DMS 273 (cell line): ENCODE results near the gene LTA.
A peak's percentile ranks its signal among the peaks of the same experiment; 100 is the strongest.

Source experiments
- DNase-seq: peaks from one replicate; lab custom pipeline; 2025; ENCODE audit not compliant: unreplicated experiment; lab: John Stamatoyannopoulos, UW

LTA gene

DNA sequence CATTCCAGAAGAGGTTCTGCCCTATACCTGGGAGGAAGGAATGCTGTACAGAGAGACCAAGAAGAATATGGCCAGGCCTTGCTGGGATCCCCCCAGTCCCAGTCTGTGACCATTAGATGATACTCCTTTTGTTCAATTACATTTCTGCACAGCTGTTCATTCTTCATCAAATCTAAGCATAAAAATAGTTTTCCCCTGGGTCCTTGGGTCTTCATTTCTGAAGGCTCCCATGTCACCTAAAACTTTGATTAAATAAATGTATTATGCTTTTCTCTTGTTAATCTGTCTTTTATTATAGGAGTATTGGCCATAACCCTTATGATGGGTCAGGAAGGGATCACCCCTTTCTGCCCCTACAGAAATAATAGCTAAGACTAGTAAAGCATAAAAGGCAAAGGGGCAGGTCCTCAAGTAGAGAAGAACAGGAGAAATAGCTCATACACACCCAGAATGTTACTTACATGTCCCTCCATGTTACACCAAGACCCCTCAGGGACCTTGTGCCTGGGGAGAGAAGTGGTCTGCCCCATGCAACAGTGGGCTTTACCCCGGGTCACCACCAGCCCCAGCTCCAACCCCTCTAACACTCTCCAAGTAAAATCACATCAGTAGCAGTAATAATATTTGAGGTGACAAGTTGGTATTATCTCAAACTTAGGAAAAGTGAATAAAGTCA, 2.1 kb upstream of the LTA start:
- DNase-seq, result no peak

DNA sequence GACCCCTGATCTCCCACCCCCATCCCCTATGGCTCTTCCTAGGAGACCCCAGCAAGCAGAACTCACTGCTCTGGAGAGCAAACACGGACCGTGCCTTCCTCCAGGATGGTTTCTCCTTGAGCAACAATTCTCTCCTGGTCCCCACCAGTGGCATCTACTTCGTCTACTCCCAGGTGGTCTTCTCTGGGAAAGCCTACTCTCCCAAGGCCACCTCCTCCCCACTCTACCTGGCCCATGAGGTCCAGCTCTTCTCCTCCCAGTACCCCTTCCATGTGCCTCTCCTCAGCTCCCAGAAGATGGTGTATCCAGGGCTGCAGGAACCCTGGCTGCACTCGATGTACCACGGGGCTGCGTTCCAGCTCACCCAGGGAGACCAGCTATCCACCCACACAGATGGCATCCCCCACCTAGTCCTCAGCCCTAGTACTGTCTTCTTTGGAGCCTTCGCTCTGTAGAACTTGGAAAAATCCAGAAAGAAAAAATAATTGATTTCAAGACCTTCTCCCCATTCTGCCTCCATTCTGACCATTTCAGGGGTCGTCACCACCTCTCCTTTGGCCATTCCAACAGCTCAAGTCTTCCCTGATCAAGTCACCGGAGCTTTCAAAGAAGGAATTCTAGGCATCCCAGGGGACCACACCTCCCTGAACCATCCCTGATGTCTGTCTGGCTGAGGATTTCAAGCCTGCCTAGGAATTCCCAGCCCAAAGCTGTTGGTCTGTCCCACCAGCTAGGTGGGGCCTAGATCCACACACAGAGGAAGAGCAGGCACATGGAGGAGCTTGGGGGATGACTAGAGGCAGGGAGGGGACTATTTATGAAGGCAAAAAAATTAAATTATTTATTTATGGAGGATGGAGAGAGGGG, 1.4 kb downstream of the LTA start:
- no peak for DNase-seq

DNA sequence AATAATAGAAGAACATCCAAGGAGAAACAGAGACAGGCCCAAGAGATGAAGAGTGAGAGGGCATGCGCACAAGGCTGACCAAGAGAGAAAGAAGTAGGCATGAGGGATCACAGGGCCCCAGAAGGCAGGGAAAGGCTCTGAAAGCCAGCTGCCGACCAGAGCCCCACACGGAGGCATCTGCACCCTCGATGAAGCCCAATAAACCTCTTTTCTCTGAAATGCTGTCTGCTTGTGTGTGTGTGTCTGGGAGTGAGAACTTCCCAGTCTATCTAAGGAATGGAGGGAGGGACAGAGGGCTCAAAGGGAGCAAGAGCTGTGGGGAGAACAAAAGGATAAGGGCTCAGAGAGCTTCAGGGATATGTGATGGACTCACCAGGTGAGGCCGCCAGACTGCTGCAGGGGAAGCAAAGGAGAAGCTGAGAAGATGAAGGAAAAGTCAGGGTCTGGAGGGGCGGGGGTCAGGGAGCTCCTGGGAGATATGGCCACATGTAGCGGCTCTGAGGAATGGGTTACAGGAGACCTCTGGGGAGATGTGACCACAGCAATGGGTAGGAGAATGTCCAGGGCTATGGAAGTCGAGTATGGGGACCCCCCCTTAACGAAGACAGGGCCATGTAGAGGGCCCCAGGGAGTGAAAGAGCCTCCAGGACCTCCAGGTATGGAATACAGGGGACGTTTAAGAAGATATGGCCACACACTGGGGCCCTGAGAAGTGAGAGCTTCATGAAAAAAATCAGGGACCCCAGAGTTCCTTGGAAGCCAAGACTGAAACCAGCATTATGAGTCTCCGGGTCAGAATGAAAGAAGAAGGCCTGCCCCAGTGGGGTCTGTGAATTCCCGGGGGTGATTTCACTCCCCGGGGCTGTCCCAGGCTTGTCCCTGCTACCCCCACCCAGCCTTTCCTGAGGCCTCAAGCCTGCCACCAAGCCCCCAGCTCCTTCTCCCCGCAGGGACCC, 2.3 kb downstream of the LTA start:
- DNase-seq, result no peak

DNA sequence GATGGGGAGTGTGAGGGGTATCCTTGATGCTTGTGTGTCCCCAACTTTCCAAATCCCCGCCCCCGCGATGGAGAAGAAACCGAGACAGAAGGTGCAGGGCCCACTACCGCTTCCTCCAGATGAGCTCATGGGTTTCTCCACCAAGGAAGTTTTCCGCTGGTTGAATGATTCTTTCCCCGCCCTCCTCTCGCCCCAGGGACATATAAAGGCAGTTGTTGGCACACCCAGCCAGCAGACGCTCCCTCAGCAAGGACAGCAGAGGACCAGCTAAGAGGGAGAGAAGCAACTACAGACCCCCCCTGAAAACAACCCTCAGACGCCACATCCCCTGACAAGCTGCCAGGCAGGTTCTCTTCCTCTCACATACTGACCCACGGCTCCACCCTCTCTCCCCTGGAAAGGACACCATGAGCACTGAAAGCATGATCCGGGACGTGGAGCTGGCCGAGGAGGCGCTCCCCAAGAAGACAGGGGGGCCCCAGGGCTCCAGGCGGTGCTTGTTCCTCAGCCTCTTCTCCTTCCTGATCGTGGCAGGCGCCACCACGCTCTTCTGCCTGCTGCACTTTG, 3.3 kb downstream of the LTA start, which contains the start of gene TNF:
TNF (plus strand) TSS at position 231 of the 567 bp plus-strand sequence; CDS start at position 408, 177 bp downstream.
- DNase-seq, result no peak

DNA sequence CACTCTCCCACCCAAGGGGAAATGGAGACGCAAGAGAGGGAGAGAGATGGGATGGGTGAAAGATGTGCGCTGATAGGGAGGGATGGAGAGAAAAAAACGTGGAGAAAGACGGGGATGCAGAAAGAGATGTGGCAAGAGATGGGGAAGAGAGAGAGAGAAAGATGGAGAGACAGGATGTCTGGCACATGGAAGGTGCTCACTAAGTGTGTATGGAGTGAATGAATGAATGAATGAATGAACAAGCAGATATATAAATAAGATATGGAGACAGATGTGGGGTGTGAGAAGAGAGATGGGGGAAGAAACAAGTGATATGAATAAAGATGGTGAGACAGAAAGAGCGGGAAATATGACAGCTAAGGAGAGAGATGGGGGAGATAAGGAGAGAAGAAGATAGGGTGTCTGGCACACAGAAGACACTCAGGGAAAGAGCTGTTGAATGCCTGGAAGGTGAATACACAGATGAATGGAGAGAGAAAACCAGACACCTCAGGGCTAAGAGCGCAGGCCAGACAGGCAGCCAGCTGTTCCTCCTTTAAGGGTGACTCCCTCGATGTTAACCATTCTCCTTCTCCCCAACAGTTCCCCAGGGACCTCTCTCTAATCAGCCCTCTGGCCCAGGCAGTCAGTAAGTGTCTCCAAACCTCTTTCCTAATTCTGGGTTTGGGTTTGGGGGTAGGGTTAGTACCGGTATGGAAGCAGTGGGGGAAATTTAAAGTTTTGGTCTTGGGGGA, 4.0 kb downstream of the LTA start:
- DNase-seq, result peak; percentile 24

DNA sequence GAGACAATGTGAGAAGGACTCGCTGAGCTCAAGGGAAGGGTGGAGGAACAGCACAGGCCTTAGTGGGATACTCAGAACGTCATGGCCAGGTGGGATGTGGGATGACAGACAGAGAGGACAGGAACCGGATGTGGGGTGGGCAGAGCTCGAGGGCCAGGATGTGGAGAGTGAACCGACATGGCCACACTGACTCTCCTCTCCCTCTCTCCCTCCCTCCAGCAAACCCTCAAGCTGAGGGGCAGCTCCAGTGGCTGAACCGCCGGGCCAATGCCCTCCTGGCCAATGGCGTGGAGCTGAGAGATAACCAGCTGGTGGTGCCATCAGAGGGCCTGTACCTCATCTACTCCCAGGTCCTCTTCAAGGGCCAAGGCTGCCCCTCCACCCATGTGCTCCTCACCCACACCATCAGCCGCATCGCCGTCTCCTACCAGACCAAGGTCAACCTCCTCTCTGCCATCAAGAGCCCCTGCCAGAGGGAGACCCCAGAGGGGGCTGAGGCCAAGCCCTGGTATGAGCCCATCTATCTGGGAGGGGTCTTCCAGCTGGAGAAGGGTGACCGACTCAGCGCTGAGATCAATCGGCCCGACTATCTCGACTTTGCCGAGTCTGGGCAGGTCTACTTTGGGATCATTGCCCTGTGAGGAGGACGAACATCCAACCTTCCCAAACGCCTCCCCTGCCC, 4.9 kb downstream of the LTA start:
- no peak for DNase-seq

DNA sequence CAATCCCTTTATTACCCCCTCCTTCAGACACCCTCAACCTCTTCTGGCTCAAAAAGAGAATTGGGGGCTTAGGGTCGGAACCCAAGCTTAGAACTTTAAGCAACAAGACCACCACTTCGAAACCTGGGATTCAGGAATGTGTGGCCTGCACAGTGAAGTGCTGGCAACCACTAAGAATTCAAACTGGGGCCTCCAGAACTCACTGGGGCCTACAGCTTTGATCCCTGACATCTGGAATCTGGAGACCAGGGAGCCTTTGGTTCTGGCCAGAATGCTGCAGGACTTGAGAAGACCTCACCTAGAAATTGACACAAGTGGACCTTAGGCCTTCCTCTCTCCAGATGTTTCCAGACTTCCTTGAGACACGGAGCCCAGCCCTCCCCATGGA, 5.5 kb downstream of the LTA start:
- DNase-seq, result no peak

DNA sequence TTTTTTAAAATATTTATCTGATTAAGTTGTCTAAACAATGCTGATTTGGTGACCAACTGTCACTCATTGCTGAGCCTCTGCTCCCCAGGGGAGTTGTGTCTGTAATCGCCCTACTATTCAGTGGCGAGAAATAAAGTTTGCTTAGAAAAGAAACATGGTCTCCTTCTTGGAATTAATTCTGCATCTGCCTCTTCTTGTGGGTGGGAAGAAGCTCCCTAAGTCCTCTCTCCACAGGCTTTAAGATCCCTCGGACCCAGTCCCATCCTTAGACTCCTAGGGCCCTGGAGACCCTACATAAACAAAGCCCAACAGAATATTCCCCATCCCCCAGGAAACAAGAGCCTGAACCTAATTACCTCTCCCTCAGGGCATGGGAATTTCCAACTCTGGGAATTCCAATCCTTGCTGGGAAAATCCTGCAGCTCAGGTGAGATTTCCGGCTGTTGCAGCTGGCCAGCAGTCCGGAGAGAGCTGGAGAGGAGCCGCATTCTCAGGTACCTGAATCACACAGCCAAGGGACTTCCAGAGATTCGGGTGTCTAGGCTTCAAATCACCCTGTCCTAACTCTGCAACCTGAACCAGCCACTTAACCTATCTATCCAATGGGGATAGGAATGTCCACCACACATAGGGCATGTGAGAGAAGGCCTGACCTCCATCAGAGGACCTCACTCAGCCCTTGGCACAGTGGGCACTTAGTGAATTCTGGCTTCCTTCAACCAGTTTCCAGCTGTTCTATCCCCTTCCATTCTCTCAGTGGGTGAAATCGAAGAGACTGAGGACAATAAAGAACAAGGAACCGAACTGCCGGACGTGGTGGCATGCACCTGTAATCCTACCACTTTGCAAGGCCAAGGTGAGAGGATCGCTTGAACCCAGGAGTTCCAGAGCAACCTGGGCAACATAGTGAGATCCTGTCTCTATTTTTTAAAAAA, 6.4 kb downstream of the LTA start:
- no peak for DNase-seq

DNA sequence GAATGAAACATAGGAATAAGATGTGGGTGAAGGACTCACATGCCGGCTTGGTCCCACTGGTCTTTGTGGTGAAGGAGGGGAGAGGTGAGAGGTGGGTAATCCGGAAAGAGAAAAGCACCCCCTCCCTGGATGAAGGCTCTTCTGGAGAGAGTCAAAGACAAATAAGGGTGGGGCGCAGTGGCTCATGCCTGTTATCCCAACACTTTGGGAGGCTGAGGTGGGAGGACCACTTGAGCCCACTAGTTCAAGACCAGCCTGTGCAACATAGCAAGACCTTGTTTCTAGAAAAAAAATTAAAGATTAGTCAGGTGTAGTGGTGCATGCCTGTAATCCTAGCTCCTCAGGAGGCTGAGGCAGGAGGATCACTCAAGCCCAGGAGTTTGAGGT, 7.0 kb downstream of the LTA start:
- DNase-seq, result no peak

DNA sequence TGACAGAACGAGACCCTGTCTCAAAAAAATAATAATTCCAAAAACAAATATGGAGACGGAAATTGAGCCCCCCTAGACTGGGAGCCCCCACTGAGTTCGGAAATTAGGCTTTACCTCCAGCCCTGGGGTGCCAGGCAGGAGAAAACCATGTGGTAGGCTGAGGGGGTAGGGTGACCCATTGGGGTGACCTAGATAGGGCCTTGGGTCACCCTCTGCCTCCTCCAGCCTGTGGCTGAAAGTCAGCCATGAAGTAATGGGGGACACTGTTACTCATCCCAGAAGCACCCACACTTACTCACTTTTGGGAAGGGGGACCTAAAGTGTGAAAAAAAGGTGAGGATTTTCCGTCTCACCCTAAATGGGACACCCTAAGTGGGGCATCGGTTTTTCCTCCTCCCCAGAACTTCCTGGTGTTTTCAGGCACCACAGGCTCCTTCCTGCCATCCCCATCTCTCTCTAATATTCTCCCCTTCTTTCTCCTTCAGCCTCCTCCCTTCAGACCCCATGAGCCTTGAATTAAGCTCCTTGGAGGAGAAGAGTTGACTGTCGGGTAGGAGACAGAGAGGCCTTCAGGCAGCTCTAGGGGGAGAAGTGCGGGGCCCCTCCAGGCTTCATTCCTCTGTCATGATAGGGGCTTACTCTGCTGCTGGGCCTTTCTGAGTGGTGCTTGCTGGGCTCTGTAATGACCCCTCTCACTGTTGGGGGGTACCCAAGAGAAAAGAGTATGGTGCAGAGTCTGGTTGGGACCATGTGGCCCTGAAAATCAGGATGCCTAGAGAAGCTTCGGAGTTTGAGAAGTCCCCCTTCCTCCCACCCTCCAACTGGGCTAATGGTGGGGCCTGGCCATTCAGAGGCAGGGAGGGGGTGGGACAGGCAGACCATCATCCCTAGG, 7.7 kb downstream of the LTA start:
- no peak for DNase-seq

DNA sequence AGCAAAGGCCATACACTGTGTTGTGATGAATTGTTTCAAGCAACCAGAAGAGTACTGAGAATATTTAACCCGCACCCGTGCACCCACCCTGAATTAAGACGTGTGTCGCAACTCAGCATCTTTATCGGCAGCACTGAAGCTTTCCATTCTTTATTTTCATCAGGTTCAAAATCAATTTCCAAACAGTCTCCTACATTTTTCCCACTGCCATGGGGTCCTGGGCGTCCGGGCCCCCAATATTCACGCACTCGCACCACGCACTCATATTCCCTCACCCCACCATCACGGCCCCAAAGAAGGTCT, 8.3 kb downstream of the LTA start:
- DNase-seq, result no peak

DNA sequence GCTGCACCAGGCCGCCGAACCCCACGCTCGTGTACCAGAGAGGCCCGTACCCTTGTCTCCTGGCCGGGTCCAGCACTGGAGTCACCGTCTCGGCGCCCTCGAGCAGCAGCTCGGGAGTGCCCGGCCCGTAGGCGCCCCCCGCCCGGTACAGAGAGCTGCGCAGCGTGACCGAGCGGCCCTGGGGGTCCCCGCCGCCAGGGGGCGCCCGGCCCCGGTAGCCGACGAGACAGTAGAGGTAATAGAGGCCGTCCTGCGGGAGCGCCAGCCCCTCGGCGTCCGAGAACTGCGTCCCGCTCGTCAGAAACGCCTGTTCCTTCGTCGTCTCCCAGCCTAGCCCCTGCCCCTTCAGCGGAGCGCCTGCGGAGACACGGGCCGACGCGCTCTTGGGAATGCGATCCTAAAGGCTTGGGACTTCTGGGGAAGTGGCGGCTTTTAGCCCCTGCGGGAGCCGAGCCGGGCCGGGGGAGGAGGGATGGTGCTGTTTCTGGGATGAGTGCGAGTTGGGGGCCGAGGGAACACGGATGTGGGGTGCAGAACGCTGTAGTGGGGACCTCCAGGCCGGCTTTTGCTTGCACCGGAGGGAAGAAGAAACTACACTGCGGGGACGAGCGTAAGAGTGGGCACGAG, 8.8 kb downstream of the LTA start:
- DNase-seq, result peak; percentile 92

DNA sequence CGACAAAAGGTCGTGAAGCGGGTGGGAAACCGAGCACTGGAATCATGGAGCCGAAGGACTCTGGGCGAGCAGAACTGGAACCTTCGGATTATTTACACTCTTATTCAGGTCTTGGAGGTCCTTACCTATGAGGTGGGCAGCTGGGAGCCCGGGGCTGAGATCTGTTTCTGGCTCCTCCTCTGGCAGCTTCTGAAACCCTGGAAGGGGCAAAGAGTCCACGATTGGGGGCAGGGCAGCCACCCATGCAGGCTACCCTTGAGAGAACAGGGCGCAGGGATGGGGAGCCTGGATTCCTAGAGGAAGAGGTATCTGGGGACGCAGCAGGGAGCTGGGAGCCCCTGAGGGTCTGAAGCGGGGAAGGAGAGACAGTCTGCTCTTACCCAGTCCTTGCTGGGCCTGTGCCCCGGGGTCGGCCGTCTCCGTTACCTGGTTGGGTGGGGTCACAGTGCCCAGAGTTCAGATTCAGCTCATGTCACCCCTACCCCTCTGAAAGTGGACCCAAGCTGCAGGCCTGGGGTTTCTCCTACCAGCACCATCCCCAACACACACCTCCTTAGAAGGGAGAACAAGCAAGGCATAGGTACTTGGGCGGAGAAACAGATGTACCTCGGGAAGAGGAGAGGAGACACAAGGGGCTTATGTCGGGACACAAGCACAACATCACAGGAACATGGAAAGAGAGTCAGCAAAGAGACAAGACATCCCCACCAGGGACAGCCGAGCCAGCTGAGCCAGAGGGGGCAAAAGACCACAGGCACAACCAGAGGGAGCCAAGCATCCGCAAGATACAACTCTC, 9.5 kb downstream of the LTA start:
- DNase-seq, result peak; percentile 38

DNA sequence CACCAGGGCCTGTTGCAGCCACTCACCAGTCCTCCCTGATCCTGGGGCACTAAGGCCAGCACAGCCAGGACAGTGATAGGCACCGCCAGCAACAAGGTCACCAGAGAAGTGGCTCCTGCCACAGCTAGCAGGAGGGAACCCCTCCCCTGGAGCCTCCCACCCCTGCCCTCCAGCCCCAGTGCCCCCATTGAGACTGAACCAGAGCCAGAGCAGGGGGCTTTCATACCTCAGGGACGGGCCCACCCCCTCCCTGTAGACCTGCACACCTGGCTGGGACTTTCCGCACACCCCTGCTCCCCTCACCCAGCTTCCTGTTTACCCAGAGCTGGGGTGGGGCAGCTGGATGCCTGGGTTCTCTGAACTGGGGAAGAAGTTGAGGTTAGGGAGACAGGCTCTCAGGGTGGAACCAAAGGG, 10.1 kb downstream of the LTA start, which contains the start of gene LTB:
LTB (minus strand) TSS at position 195 of the 414 bp plus-strand sequence; CDS start at position 188, 7 bp downstream.
- DNase-seq, result no peak

DNA sequence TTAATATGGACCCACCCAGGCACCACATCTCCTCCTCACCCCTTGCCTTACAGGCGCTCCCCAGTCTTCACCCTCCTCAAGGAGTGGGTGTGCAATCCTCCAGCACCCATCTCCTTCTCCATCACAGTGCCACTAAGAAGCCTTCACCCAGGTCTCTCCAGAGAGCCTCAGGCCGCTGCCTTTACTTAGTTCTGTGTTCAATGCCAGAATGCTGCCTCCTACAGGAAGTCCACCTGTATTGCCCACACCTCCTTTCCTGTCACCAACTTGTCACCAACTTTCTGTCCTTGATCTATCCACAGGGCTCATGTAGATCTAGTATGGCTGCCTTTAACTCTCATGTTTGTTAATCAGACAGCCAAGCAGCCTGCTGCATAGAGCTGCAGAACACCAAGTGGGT, 13.4 kb downstream of the LTA start:
- DNase-seq, result peak; percentile 30

DNA sequence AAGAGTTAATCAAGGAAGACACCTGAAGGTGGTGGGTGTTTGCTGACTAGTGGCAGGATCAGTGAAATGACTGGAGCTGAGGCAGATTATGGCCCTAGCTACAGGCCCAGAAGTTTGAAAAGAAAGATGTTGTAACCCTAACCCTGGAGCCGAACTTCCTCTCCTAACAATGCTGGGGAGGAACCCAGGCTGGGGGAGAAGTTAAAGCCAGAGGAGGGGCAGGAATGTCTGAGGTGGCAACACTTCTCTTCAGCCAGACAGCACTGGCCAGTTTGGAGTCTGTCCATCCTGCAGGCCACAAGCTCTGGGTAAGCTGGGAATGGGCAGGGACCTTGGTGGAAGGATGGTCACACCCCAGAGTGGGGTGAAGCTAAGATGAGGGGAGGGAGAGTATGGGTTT, 13.9 kb downstream of the LTA start, which contains the start of gene LST1:
LST1 (plus strand) TSS at position 270 of the 400 bp plus-strand sequence. CDS start 1,023 bp downstream, outside the sequence.
- no peak for DNase-seq
